Kidney (tissue), 22 donors: ENCODE data around the gene UBN1. TPM values are rescaled to one million over a fixed set of nuclear protein-coding genes. Genes with fewer than 3 reads are reported as not detected.

Experiments
- DNase-seq, 5 donors: peaks; one replicate each; pipeline ENCODE4 v3.0.0-alpha.2; 2013 to 2020
- FAIRE-seq: peaks from 2 replicates; lab custom pipeline; 2012; peaks lifted over from hg19 to GRCh38; lab: Jason Lieb, UNC
- H3K27ac ChIP-seq, 2 donors: one replicate each; pipeline ENCODE4 v1.7.0; 2013; ENCODE audit warnings: low read depth in 2 of 2, low read length in 2 of 2, inconsistent platforms in 1 of 2
- H3K27me3 ChIP-seq: one replicate; pipeline ENCODE4 v1.7.1; 2013; ENCODE audit warnings: low read length, inconsistent platforms; ENCODE audit not compliant: control insufficient read depth, insufficient read depth
- H3K36me3 ChIP-seq, 3 donors: one replicate each; pipeline versions ENCODE4 v1.7.0 to v1.7.1; 2013; ENCODE audit warnings: low read length in 3 of 3, control low read depth in 1 of 3, inconsistent platforms in 1 of 3; ENCODE audit not compliant: insufficient read depth in 3 of 3, control insufficient read depth in 2 of 3
- H3K4me1 ChIP-seq, 3 donors: one replicate each; pipeline versions ENCODE4 v1.7.0 to v1.7.1; 2013; ENCODE audit warnings: low read length in 3 of 3, inconsistent platforms in 1 of 3, low read depth in 1 of 3; ENCODE audit not compliant: control insufficient read depth in 2 of 3, insufficient read depth in 2 of 3
- H3K4me3 ChIP-seq, 3 donors: one replicate each; pipeline versions ENCODE4 v1.7.0 to v1.8.1; 2013; ENCODE audit warnings: low read length in 3 of 3, control low read depth in 1 of 3, inconsistent platforms in 1 of 3
- H3K9ac ChIP-seq, 3 donors: one replicate each; pipeline versions ENCODE4 v1.7.0 to v1.7.1; 2013; ENCODE audit warnings: low read length in 3 of 3, control low read depth in 1 of 3, inconsistent platforms in 1 of 3
- H3K9me3 ChIP-seq, 3 donors: one replicate each; pipeline versions ENCODE4 v1.7.0 to v1.7.1; 2013; ENCODE audit warnings: low read length in 3 of 3, control low read depth in 1 of 3, inconsistent platforms in 1 of 3; ENCODE audit not compliant: control insufficient read depth in 2 of 3, insufficient read depth in 1 of 3
- intact Hi-C: fragments of 100-400 bp; cut with DNase I; formaldehyde crosslinking; loops from one replicate; pipeline ENCODE4 v1.11.1; 2022
- long read RNA-seq, 10 donors: library from polyadenylated mRNA in 1 of 10; unstranded in 1 of 10; transcript quantifications; one replicate each; pipeline ENCODE4 v2.0.0 and lab custom pipeline, GENCODE V29; 2021 to 2026
- polyA plus RNA-seq: library from polyadenylated mRNA; stranded (reverse); fragments of 350-450 nt; fragmentation: Illumina TruSeq; extraction: RNeasy Lipid Tissue Mini Kit (QIAGEN cat#74804); gene quantifications from one replicate; pipeline ENCODE4 v1.2.3, GENCODE V29; 2014; ENCODE audit warnings: low read depth, low replicate concordance; ENCODE audit not compliant: insufficient read depth
- total RNA-seq: library from RNA; stranded (reverse); fragmentation: NEBNext Ultra II Directional; extraction: Animal tissue kit (Norgen Biotek cat#: 25700); gene quantifications from one replicate; pipeline ENCODE4 v1.2.1, GENCODE V29; 2021
- TF ChIP-seq, protein P1 (sequence below): IDR thresholded peaks from 3 replicates; pipeline ENCODE4 v1.5.1; 2012; ENCODE audit warnings: mild to moderate bottlenecking, moderate library complexity, borderline replicate concordance; ENCODE audit not compliant: insufficient read depth; ENCODE audit errors: extremely low read depth
- donor health status: control.
- donor health status: control.
- donor health status: control.
- donor health status: control.
- donor health status: control.
- donor health status: DM: yes; HTN: yes; CAD: no.
- donor health status: Normal renal cell carcinoma (clear cell type).

UBN1 gene, protein sequence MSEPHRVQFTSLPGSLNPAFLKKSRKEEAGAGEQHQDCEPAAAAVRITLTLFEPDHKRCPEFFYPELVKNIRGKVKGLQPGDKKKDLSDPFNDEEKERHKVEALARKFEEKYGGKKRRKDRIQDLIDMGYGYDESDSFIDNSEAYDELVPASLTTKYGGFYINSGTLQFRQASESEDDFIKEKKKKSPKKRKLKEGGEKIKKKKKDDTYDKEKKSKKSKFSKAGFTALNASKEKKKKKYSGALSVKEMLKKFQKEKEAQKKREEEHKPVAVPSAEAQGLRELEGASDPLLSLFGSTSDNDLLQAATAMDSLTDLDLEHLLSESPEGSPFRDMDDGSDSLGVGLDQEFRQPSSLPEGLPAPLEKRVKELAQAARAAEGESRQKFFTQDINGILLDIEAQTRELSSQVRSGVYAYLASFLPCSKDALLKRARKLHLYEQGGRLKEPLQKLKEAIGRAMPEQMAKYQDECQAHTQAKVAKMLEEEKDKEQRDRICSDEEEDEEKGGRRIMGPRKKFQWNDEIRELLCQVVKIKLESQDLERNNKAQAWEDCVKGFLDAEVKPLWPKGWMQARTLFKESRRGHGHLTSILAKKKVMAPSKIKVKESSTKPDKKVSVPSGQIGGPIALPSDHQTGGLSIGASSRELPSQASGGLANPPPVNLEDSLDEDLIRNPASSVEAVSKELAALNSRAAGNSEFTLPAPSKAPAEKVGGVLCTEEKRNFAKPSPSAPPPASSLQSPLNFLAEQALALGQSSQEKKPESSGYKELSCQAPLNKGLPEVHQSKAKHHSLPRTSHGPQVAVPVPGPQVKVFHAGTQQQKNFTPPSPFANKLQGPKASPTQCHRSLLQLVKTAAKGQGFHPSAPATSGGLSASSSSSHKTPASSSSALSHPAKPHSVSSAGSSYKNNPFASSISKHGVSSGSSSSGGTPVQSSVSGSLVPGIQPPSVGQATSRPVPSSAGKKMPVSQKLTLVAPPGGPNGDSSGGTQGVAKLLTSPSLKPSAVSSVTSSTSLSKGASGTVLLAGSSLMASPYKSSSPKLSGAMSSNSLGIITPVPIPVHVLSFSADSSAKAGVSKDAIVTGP (N-terminal part only)
- total RNA-seq (28.6 TPM), polyA plus RNA-seq (6.1 TPM)
- long read RNA-seq, donor 1 = 0 reads
- long read RNA-seq, donor 2, partial matches to known transcripts = 6 of 7 reads
- long read RNA-seq, donor 2, other reads (novel, unspliced or antisense) = 0 of 7 reads
- long read RNA-seq, donor 3, full-length matches to known transcripts = 1 of 6 reads
- long read RNA-seq, donor 3, partial matches to known transcripts = 5 of 6 reads
- long read RNA-seq, donor 3, other reads (novel, unspliced or antisense) = 0 of 6 reads
- long read RNA-seq, donor 4, full-length matches to known transcripts = 2 of 2 reads
- long read RNA-seq, donor 4, partial matches to known transcripts = 0 of 2 reads
- long read RNA-seq, donor 4, other reads (novel, unspliced or antisense) = 0 of 2 reads
- long read RNA-seq, donor 5 = 0 reads
- long read RNA-seq, donor 6 = 0 reads
- long read RNA-seq, donor 7, partial matches to known transcripts = 15 of 23 reads
- long read RNA-seq, donor 7, other reads (novel, unspliced or antisense) = 8 of 23 reads
- long read RNA-seq, donor 8 = 0 reads
- long read RNA-seq, donor 9 = 0 reads
- long read RNA-seq, donor 10, partial matches to known transcripts = 19 of 19 reads
- long read RNA-seq, donor 10, other reads (novel, unspliced or antisense) = 0 of 19 reads

DNA sequence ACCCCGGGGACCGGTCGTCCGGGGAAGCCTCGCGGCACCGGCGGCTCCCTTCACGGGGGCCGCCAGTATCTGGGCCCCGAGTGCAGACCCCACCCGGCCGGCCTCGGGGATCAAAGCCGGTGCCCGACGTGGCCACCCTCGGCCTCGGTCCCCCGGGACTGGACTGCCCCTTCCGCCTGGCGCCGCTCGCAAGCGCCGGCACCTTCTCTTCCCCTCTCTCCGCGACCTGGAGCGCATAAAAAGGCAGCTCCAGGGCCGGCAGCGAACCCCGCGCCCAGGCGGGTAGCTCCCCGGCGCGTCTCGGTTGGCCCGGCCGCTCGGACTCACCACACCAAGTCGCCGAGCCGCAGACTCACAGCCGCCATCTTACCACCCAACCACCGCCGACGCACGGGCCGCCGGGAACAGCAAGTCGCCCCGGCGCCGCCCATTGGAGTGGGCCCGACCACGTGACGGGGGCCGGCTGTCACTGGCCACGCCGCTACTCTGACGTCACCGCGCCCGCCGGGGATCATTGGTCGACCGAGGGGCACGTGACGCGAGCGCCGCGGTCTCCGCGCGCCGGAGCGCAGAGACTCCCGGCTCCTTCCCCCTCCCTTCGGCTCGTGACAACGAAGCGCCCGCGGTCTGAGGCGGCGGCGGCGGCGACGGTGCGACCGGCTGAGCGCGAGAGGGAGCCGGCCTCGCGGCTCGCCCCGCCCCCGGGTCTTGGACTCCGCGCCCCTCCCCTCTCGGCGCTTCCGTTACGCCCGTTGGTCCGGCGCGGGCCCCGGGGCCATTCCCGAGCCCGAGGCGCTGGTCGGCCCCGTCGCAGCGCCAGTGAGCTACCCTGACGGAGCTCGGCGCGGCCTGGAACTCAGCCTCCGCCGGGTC, at the start of gene UBN1, which contains the start of gene GLYR1:
UBN1 (plus strand) TSS at position 581 of the 873 bp plus-strand sequence. CDS start 5,437 bp downstream, outside the sequence.
GLYR1 (minus strand) TSS at position 388 of the 873 bp plus-strand sequence; CDS start at position 365, 23 bp downstream.
- Histone ChIP-seq H3K27me3 (no peaks in the 10 kb centered on the region), H3K9ac (peak within 1 kb of the TSS; percentile 76 to 93 (median 78)), H3K27ac (peak within 1 kb of the TSS; percentile 91 to 93), H3K4me1 (peaks cover 0 to 23% (median 8%) of the 10 kb centered on the region in 3 donors), H3K9me3 (no peaks in the 10 kb centered on the region), H3K4me3 (peak within 1 kb of the TSS; percentile 86 to 94 (median 89)), H3K36me3 (peaks cover 2 to 22% (median 14%) of the 10 kb centered on the region in 3 donors)
- intact Hi-C loops = no loop called here
- FAIRE-seq (no peak), DNase-seq (peak; percentile 99 to 100 (median 99))
- TF ChIP-seq, protein P1, sequence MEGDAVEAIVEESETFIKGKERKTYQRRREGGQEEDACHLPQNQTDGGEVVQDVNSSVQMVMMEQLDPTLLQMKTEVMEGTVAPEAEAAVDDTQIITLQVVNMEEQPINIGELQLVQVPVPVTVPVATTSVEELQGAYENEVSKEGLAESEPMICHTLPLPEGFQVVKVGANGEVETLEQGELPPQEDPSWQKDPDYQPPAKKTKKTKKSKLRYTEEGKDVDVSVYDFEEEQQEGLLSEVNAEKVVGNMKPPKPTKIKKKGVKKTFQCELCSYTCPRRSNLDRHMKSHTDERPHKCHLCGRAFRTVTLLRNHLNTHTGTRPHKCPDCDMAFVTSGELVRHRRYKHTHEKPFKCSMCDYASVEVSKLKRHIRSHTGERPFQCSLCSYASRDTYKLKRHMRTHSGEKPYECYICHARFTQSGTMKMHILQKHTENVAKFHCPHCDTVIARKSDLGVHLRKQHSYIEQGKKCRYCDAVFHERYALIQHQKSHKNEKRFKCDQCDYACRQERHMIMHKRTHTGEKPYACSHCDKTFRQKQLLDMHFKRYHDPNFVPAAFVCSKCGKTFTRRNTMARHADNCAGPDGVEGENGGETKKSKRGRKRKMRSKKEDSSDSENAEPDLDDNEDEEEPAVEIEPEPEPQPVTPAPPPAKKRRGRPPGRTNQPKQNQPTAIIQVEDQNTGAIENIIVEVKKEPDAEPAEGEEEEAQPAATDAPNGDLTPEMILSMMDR = no peak

GRCh38 chr16:4797805-4798252, 49.5 kb upstream of the UBN1 start:
- DNase-seq (peak in 1 of 5 donors; percentile 68), FAIRE-seq (no peak)
- Histone ChIP-seq H3K27ac (no peak overlapping the region), H3K9ac (no peak overlapping the region), H3K4me3 (no peak overlapping the region), H3K4me1 (peaks cover 0 to 14% (median 0%) of the 10 kb centered on the region in 3 donors), H3K36me3 (peaks cover 0 to 10% (median 2%) of the 10 kb centered on the region in 3 donors), H3K9me3 (no peaks in the 10 kb centered on the region), H3K27me3 (no peaks in the 10 kb centered on the region)
- intact Hi-C loops = no loop called here
- TF ChIP-seq, protein P1 = no peak
